K562 (cell line): ENCODE measurements around the gene CD37.

Source experiments
- CREM ChIP-seq: IDR thresholded peaks from 2 replicates; pipeline ENCODE4 v1.6.1; 2014; ENCODE audit warnings: antibody characterized with exemption, low read depth
- GATA2 ChIP-seq: sonication (generic); formaldehyde crosslinking; IDR thresholded peaks from 2 replicates; pipeline ENCODE4 v1.4.0; 2020; ENCODE audit warnings: mild to moderate bottlenecking, missing genetic modification reagents
- NR2F6 ChIP-seq: fragments of 450-650 bp; formaldehyde crosslinking; IDR thresholded peaks from 2 replicates; pipeline ENCODE4 v1.4.0; 2020; ENCODE audit warnings: mild to moderate bottlenecking
- RAD21 ChIP-seq, 2 experiments: fragments of 250-450 bp in 1 of 2; fragments of 450-650 bp in 1 of 2; sonication (Bioruptor Pico) in 1 of 2; formaldehyde crosslinking in 1 of 2; IDR thresholded peaks in 1 of 2; conservative IDR thresholded peaks in 1 of 2; 2 replicates each; pipeline versions ENCODE4 v1.4.0 to v1.8.0; 2020 to 2022; ENCODE audit warnings: mild to moderate bottlenecking in 2 of 2, moderate library complexity in 1 of 2
- TF ChIP-seq, protein P1 (sequence below), 3 experiments: IDR thresholded peaks in 2 of 3; conservative IDR thresholded peaks in 1 of 3; 2 replicates each; pipeline ENCODE4 v1.5.1; 2011 to 2012; ENCODE audit warnings: low read length in 3 of 3, mild to moderate bottlenecking in 3 of 3, control low read depth in 2 of 3, improper control_type of control experiment in 1 of 3, inconsistent platforms in 1 of 3, low read depth in 1 of 3, mixed read lengths in 1 of 3, moderate library complexity in 1 of 3; ENCODE audit not compliant: insufficient read depth in 2 of 3

DNA sequence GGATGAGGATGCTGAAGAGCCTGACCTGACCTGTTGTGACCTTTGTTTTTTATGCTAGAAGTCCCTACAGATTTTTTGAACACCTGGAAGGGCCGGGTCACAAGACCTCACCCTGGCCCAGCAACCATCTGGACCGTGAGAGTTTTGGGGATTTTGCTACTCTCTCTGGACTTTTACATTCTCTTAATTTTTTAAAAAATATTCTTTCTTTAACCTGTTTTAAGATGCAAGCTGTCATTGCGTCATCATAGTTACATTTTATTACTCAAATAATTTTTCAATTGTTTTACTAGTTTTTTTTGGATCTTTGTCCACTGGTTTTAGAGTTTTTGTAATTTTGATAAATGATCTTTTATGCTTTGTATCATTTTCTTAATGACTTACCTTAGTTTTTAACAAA is 36.0 kb downstream of the CD37 start:
- TF ChIP-seq GATA2 (CRISPR knock-in tag) (no peak), RAD21 (CRISPR knock-in tag; conservative IDR thresholded peaks at IDR 0.05 in 1 of 2, IDR thresholded peaks at IDR 0.05 in 1 of 2) (no peak), CREM (no peak), NR2F6 (CRISPR knock-in tag) (no peak)
- TF ChIP-seq, protein P1, sequence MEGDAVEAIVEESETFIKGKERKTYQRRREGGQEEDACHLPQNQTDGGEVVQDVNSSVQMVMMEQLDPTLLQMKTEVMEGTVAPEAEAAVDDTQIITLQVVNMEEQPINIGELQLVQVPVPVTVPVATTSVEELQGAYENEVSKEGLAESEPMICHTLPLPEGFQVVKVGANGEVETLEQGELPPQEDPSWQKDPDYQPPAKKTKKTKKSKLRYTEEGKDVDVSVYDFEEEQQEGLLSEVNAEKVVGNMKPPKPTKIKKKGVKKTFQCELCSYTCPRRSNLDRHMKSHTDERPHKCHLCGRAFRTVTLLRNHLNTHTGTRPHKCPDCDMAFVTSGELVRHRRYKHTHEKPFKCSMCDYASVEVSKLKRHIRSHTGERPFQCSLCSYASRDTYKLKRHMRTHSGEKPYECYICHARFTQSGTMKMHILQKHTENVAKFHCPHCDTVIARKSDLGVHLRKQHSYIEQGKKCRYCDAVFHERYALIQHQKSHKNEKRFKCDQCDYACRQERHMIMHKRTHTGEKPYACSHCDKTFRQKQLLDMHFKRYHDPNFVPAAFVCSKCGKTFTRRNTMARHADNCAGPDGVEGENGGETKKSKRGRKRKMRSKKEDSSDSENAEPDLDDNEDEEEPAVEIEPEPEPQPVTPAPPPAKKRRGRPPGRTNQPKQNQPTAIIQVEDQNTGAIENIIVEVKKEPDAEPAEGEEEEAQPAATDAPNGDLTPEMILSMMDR (IDR thresholded peaks at IDR 0.05 in 2 of 3, conservative IDR thresholded peaks at IDR 0.05 in 1 of 3; ENCODE audit: insufficient read depth in 2 of 3, low read depth in 1 of 3, low read length in 3 of 3) = no peak
